Heart left ventricle (tissue), 13 donors: Measurements from ENCODE around the gene USP50.

Experiments used
- POLR2A ChIP-seq, 2 donors: fragments of 450-650 bp; IDR thresholded peaks; one replicate each; pipeline ENCODE4 v1.6.1; 2017; ENCODE audit warnings: antibody characterized with exemption in 2 of 2, mild to moderate bottlenecking in 2 of 2, moderate library complexity in 2 of 2
- TF ChIP-seq, protein P1 (sequence below), 12 donors: fragments of 200-600 bp; sonication (generic) in 4 of 12; IDR thresholded peaks; one replicate each; pipeline versions ENCODE4 v1.5.0 to v1.8.0; 2018 to 2022; ENCODE audit warnings: antibody characterized with exemption in 12 of 12, mild to moderate bottlenecking in 5 of 12
- donor health status: ischemic (EF 13 %, LVEDD 7.1; RV severe dilation, severe dysfunction).
- donor health status: DM: no; HTN: yes; CAD: no.
- donor health status: DM: no; HTN: no; CAD: no.
- donor health status: ischemic (EF 25% LVEDD 6.9; RV normal size, moderate dysfunction).
- donor health status: ischemic (EF 25% LVEDD 5.7; RV mildly dilated, moderate dysfunction).
- donor health status: ischemic (EF 35%, LVEDD 5.7; RV mildly dilated, moderate dysfunction).
- donor health status: nonischemic (EF 11% LVEDD 7.7; RV severe dilation, severe dysfunction).
- donor health status: DM: yes; HTN: yes; CAD: no.
- donor health status: PGD.
- donor health status: ischemic (EF 29% LVEDD 5.4; RV normal size, mild dysfunction).
- donor health status: nonischemic (EF 23%, LVEDD 6.1; RV moderate dilation, normal function).

DNA sequence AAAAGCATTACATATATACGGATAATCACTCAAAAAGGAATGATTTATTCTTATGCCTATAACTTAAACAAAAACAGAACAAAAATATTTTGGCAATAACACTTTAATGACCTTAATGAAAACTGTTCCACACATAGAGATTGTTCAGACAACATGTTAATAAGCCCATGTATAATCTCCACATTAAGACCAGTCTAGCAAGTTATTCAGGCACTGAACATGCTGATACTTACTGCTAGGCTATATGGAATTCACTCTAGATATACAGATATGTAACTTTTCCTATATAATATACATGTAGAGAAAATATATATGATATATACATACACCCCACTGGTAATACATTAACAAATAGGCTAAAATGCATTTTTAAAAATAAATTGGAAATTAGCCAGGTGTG lies 43.8 kb upstream of the USP50 start:
- TF ChIP-seq, protein P1, sequence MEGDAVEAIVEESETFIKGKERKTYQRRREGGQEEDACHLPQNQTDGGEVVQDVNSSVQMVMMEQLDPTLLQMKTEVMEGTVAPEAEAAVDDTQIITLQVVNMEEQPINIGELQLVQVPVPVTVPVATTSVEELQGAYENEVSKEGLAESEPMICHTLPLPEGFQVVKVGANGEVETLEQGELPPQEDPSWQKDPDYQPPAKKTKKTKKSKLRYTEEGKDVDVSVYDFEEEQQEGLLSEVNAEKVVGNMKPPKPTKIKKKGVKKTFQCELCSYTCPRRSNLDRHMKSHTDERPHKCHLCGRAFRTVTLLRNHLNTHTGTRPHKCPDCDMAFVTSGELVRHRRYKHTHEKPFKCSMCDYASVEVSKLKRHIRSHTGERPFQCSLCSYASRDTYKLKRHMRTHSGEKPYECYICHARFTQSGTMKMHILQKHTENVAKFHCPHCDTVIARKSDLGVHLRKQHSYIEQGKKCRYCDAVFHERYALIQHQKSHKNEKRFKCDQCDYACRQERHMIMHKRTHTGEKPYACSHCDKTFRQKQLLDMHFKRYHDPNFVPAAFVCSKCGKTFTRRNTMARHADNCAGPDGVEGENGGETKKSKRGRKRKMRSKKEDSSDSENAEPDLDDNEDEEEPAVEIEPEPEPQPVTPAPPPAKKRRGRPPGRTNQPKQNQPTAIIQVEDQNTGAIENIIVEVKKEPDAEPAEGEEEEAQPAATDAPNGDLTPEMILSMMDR (IDR thresholded peaks at IDR 0.05) = no peak
- TF ChIP-seq POLR2A (IDR thresholded peaks at IDR 0.05) = no peak
